ENCODE measurements around the gene TRPM2.
A peak's percentile ranks its signal among the peaks of the same experiment; 100 is the strongest.
"Not testable (repeated sequence)": the region's sequence is repeated elsewhere in the genome, so short reads cannot be mapped to it uniquely, and the experiment has no call there.

The TRPM2 gene

GRCh38 chr21:44332383-44332782 lies 21.0 kb upstream of the TRPM2 start:
- H3K36me3 ChIP-seq (ENCODE audit: control insufficient read depth, insufficient read depth, low read length) = no peaks in the 10 kb centered on the region
- no peak overlapping the region for H3K4me3 ChIP-seq (ENCODE audit: low read length)

GRCh38 chr21:44332965-44333364 lies 20.5 kb upstream of the TRPM2 start:
- no peak overlapping the region for H3K4me3 ChIP-seq (ENCODE audit: low read length)
- H3K36me3 ChIP-seq (ENCODE audit: control insufficient read depth, insufficient read depth, low read length) = no peaks in the 10 kb centered on the region
- peaks cover 3% of the 10 kb centered on the region for H3K4me1 ChIP-seq (ENCODE audit: control insufficient read depth, insufficient read depth, low read length)
- H3K27me3 ChIP-seq (ENCODE audit: control insufficient read depth, insufficient read depth, low read length) = no peaks in the 10 kb centered on the region
- H3K9ac ChIP-seq (ENCODE audit: low read length) = no peak overlapping the region
- H3K9me3 ChIP-seq (ENCODE audit: control insufficient read depth, low read length) = no peaks in the 10 kb centered on the region

More at GRCh38 chr21:44332383-44332782, 21.0 kb upstream of the TRPM2 start:
- Histone ChIP-seq H3K27me3 (ENCODE audit: control insufficient read depth, insufficient read depth, low read length) (no peaks in the 10 kb centered on the region), H3K9me3 (ENCODE audit: control insufficient read depth, low read length) (no peaks in the 10 kb centered on the region), H3K4me1 (ENCODE audit: control insufficient read depth, insufficient read depth, low read length) (no peaks in the 10 kb centered on the region), H3K9ac (ENCODE audit: low read length) (no peak overlapping the region)

GRCh38 chr21:44333509-44334328 lies 19.7 kb upstream of the TRPM2 start:
- Histone ChIP-seq H3K36me3 (ENCODE audit: control insufficient read depth, insufficient read depth, low read length) (no peaks in the 10 kb centered on the region), H3K27me3 (ENCODE audit: control insufficient read depth, insufficient read depth, low read length) (no peaks in the 10 kb centered on the region), H3K4me3 (ENCODE audit: low read length) (no peak overlapping the region), H3K4me1 (ENCODE audit: control insufficient read depth, insufficient read depth, low read length) (peaks cover 7% of the 10 kb centered on the region), H3K9ac (ENCODE audit: low read length) (no peak overlapping the region), H3K9me3 (ENCODE audit: control insufficient read depth, low read length) (no peaks in the 10 kb centered on the region)

DNA sequence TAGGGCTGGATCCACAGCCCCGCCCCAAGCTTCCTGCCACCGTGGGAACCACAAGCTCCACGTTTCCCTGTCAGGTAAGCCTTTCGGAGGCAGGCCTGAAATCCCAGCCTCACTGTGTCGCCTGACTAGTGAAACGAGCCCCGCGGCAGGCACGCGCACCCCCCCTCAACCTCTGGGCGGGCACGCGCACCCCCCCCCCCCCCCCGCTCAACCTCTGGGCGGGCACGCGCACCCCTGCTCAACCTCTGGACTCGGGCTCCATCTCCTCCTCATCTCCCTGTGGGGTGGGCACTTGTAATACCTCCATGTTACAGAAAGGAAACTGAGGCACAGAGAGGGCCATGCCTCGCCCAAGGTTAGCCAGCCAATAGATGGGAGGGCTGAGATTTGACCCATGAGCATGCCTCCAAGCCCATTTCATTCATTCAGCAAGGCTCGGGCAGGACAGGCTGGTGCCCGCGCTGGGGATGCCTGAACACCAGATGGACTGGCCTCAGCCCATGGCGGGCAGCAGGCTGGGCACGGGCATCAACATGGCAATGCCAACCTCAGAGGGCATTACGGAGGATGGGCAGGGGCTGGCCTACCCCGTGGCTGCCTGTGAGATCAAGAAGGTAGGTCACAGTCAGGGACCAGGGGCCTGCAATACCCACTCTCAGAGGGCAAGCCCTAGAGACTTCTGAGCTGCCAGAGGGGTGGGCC lies 18.9 kb upstream of the TRPM2 start:
- no peaks in the 10 kb centered on the region for H3K27me3 ChIP-seq (ENCODE audit: control insufficient read depth, insufficient read depth, low read length)
- no peak overlapping the region for H3K9ac ChIP-seq (ENCODE audit: low read length)
- H3K9me3 ChIP-seq (ENCODE audit: control insufficient read depth, low read length) = no peaks in the 10 kb centered on the region
- peaks cover 7% of the 10 kb centered on the region for H3K4me1 ChIP-seq (ENCODE audit: control insufficient read depth, insufficient read depth, low read length)
- no peaks in the 10 kb centered on the region for H3K36me3 ChIP-seq (ENCODE audit: control insufficient read depth, insufficient read depth, low read length)
- H3K4me3 ChIP-seq (ENCODE audit: low read length) = no peak overlapping the region

DNA sequence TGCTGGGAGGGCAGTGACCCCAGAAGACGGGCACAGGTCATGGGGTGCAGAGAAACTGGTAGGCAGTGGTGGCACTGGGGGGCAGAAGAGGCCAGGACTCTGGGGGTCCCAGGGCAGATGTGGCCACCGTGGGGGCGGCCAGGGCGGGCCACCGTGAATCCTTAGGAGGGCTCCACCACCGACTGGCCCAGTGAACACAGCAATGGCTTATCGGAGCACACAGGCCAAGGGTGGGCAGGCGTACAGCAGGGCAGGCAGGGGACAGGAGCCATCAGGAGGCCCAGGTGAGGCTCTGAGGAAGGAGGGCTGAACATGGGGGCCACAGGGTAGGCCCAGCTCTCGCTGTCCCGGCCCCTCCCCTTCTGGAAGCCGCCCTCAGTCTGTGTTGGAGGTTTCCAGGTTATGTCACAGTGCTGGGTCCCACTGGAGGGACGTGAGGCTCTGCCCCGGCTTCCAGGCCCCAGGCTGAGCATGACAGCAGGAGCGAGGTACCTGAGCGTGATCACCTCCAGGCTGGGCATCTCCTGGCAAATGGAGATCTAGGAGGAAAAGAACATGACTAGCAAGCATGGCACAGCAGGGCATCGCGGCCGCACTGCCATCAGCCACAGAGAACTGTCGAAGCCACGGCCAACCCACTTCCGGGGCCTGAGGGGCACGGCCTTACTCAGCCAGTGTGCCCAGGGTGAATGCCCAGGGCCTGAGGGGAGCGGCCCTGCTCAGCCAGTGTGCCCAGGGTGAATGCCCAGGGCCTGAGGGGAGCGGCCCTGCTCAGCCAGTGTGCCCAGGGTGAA lies 18.0 kb upstream of the TRPM2 start:
- peaks cover 15% of the 10 kb centered on the region for H3K4me1 ChIP-seq (ENCODE audit: control insufficient read depth, insufficient read depth, low read length)
- H3K27me3 ChIP-seq (ENCODE audit: control insufficient read depth, insufficient read depth, low read length) = no peaks in the 10 kb centered on the region
- H3K4me3 ChIP-seq (ENCODE audit: low read length) = no peak overlapping the region
- H3K9ac ChIP-seq (ENCODE audit: low read length) = no peak overlapping the region
- H3K9me3 ChIP-seq (ENCODE audit: control insufficient read depth, low read length) = no peaks in the 10 kb centered on the region
- no peaks in the 10 kb centered on the region for H3K36me3 ChIP-seq (ENCODE audit: control insufficient read depth, insufficient read depth, low read length)

DNA sequence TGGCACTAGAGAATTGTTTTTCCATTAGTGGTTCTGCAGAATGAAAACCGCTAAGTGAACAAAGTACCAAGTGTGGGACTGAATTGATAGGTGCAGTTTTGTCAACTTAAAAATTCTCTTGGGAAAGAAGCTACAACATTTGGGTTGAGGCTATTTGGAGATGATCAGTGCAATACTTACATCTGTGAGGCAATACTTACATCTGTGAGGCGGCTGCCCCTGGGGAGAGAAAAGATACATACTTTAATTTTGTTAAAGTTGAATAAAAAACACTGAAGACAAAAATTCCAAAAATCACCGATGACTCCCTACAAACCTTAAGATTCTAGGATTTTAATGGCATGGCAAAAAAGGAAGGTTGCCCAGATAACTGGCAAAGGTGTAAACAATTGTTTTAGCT lies 16.0 kb upstream of the TRPM2 start:
- Histone ChIP-seq H3K4me1 (ENCODE audit: control insufficient read depth, insufficient read depth, low read length) (peaks cover 15% of the 10 kb centered on the region), H3K36me3 (ENCODE audit: control insufficient read depth, insufficient read depth, low read length) (no peaks in the 10 kb centered on the region), H3K27me3 (ENCODE audit: control insufficient read depth, insufficient read depth, low read length) (no peaks in the 10 kb centered on the region), H3K9ac (ENCODE audit: low read length) (no peak overlapping the region), H3K4me3 (ENCODE audit: low read length) (no peak overlapping the region), H3K9me3 (ENCODE audit: control insufficient read depth, low read length) (no peaks in the 10 kb centered on the region)

- no peak overlapping the region for H3K4me3 ChIP-seq (ENCODE audit: low read length)
- H3K4me1 ChIP-seq (ENCODE audit: control insufficient read depth, insufficient read depth, low read length) = peaks cover 15% of the 10 kb centered on the region
- H3K27me3 ChIP-seq (ENCODE audit: control insufficient read depth, insufficient read depth, low read length) = no peaks in the 10 kb centered on the region
- no peaks in the 10 kb centered on the region for H3K36me3 ChIP-seq (ENCODE audit: control insufficient read depth, insufficient read depth, low read length)
- H3K9ac ChIP-seq (ENCODE audit: low read length) = no peak overlapping the region
- no peaks in the 10 kb centered on the region for H3K9me3 ChIP-seq (ENCODE audit: control insufficient read depth, low read length)
Measured at GRCh38 chr21:44337941-44338895, 15.2 kb upstream of the TRPM2 start.

DNA sequence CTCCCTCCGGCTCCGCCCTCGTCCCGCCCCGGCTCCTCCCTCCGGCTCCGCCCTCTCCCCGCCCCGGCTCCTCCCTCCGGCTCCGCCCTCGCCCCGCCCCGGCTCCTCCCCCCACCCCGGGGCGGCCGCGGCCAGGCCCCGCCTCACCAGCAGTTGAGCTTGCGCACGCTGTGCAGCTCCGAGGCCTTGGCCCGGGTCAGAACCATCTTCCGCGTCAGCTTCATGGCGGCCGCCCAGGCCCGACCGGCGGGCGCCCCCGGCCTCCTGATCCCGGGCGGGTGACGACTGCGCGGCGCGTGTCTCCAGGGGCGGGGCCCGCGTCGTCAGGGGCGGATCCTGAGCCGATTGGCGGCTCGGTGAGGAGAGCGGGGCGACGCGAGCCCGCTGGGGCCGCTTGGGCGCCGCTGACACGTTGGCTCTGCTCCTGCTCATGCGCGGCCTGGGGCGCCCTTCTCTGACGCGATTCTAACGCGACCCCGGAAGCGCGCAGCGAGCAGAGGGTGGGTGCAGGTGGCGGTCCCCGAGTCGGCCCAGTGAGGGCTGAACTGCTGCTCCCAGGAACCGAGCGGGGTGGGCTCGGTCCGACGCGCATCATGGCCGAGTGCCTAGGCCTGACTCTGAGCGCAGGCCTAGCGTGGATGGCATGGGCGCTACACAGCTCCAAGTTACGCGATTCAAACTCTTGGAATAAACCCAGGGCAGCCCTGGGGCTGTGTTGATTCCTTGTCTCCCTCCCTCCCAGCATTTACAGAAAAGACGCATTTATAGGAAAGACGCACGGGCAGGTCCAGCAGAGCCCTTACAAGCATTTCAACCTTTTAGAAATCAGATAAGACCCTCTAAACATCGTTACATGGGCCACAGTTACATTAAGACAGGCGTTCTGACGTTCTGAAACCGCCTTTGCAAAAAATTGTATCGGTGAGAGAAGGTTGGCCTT lies 14.2 kb upstream of the TRPM2 start, which contains the start of gene CFAP410:
TSS of gene CFAP410 (minus strand) at position 420 of the 940 bp plus-strand sequence. CDS start at position 224, 196 bp downstream.
- H3K9me3 ChIP-seq (ENCODE audit: control insufficient read depth, low read length) = no peaks in the 10 kb centered on the region
- H3K27me3 ChIP-seq (ENCODE audit: control insufficient read depth, insufficient read depth, low read length) = no peaks in the 10 kb centered on the region
- no peaks in the 10 kb centered on the region for H3K36me3 ChIP-seq (ENCODE audit: control insufficient read depth, insufficient read depth, low read length)
- peak within 1 kb of the TSS; percentile 98 for H3K9ac ChIP-seq (ENCODE audit: low read length)
- H3K4me3 ChIP-seq (ENCODE audit: low read length) = peak within 1 kb of the TSS; percentile 97
- H3K4me1 ChIP-seq (ENCODE audit: control insufficient read depth, insufficient read depth, low read length) = peaks cover 15% of the 10 kb centered on the region

GRCh38 chr21:44341726-44342458 lies 11.5 kb upstream of the TRPM2 start:
- not testable (repeated sequence) for H3K9me3 ChIP-seq (ENCODE audit: control insufficient read depth, low read length); H3K27me3 ChIP-seq (ENCODE audit: control insufficient read depth, insufficient read depth, low read length); H3K9ac ChIP-seq (ENCODE audit: low read length); H3K36me3 ChIP-seq (ENCODE audit: control insufficient read depth, insufficient read depth, low read length); H3K4me3 ChIP-seq (ENCODE audit: low read length)
- peaks cover 15% of the 10 kb centered on the region for H3K4me1 ChIP-seq (ENCODE audit: control insufficient read depth, insufficient read depth, low read length)

DNA sequence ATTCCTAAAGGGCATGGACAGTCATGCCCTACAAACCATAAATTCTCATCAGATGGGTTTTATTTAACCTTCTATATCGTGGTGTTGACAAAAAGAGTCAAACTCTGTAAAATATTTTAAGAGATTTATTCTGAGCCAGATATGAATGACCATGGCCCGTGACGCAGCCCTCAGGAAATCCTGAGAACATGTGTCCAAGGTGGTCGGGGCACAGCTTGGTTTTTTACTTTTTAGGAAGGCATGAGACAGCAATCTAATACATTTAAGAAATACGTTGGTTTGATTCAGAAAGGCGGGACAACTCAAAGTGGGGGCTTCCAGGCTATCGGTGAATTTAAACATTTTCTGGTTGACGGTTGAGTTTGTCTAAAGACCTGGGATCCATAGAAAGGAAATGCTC lies 10.4 kb upstream of the TRPM2 start:
- H3K4me3 ChIP-seq (ENCODE audit: low read length); H3K9me3 ChIP-seq (ENCODE audit: control insufficient read depth, low read length); H3K27me3 ChIP-seq (ENCODE audit: control insufficient read depth, insufficient read depth, low read length); H3K36me3 ChIP-seq (ENCODE audit: control insufficient read depth, insufficient read depth, low read length); H3K9ac ChIP-seq (ENCODE audit: low read length): not testable (repeated sequence)
- H3K4me1 ChIP-seq (ENCODE audit: control insufficient read depth, insufficient read depth, low read length) = peaks cover 12% of the 10 kb centered on the region
